Germinal center (tissue), 1 donor: ENCODE measurements around the gene CYP24A1.

Source experiments
- DNase-seq: peaks from one replicate; pipeline ENCODE4 v3.0.0; 2012; ENCODE audit warnings: mixed read lengths, low spot score

The CYP24A1 gene

DNA sequence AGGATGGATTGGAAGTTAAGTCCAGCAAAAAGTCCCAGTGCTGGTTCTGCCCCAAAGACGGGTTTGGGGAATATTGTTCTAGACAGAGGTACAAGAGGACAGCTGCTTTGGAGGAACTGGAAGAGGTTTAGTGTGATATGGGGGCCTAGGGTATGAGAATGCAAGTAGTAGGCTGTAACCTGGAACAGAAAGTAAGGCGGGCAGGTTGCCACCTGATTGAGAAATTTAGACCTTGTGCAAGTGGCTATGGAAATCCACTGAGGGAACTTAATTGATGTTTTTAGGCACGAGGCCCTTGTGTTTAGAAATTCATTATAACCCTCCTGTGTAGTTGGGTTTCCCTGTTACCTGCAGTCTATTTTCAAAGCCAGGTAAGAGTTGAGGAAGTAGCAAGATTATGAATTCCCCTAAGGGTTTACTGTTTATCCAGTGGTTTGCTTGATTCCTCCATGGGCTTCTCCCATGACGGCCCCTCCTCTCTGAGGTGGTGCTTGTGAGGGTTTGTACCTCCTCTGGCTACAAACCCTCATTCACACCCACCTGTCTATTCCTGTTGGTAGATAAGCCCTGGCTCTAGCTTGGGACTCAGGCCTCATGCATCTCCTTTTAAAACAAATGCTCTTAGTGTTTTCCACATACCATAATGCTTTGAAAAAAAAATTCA is 61.4 kb downstream of the CYP24A1 start:
- no peak for DNase-seq

DNA sequence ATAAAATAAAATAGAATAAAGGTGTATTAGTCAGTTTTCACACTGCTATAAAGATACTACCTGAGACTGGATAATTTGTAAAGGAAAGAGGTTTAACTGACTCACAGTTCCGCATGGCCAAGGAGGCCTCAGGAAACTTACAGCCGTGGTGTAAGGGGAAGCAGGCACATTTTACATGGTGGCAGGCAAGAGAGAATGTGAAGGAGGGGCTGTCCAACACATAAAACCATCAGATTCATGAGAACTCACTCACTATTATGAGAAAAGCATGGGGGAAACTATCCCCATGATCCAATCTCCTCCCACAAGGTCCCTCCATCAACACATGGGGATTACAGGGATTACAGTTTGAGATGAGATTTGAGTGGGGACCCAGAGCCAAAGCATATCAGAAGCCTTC is 62.3 kb downstream of the CYP24A1 start:
- DNase-seq = no peak

DNA sequence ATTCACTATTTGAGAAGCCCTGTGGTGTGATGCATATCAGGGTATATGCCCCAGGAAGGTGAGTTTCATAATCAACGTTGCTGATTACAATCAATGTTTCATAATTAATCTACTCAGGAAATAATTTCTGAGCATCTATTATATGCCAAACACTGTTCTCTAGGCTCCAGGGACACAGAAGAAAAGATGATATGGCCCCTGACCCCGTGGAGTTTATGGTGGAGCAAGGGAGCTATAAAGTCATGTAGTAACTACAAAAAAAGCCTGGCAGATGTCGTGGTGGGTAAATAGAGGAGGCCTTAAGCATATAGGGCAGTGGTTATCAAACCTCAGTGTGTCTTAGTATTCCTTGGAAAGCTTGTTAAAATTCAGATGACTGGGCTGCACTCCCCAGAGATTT is 63.3 kb downstream of the CYP24A1 start:
- no peak for DNase-seq

DNA sequence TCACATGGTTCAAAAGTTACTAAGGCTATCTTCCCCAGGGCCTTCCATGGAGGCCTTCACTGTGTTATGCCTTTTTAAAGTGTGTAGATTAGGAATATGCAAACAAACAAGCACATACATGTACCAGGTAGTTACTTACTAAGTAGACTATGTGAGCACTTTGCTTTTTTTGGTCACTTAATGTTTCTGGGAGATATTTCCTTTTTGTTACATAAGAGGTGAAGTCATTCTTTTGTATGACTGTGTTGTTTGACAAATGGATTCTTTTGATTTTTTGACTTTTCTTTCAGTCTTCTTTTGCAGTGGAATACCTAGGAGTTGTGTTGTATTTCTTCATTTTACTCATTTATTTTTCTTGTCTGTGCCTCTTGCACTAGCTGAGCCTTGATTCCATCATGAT is 63.7 kb downstream of the CYP24A1 start:
- no peak for DNase-seq

DNA sequence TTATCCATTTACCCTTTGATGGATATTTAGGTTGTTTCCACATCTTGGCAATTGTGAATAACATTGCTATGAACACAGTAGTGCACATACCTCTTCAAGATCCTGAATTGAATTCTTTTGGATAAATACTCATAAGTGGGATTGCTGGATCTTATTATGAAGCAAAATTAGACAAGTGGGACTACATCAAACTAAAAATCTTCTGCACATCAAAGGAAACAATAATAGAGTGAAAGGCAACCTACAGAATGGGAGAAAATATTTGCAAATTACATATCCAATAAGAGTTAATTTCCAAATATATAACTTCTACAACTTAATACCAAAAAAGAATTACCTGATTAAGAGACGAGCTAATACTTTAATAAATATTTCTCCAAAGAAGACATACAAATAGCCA is 65.0 kb downstream of the CYP24A1 start:
- no peak for DNase-seq

DNA sequence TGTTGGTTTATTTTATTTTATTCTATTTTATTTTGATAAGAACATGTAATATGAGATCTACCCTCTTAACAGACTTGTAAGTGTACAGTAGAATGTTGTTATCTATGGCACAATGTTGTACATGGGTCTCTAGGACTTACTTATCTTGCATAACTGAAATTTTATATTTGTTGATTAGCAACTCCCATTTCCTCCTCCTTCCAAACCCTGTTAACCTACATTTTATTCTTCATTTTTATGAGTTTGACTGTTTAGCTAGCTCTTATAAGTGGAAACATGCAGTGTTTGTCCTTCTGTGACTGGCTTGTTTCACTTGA is 65.5 kb downstream of the CYP24A1 start:
- DNase-seq = no peak

DNA sequence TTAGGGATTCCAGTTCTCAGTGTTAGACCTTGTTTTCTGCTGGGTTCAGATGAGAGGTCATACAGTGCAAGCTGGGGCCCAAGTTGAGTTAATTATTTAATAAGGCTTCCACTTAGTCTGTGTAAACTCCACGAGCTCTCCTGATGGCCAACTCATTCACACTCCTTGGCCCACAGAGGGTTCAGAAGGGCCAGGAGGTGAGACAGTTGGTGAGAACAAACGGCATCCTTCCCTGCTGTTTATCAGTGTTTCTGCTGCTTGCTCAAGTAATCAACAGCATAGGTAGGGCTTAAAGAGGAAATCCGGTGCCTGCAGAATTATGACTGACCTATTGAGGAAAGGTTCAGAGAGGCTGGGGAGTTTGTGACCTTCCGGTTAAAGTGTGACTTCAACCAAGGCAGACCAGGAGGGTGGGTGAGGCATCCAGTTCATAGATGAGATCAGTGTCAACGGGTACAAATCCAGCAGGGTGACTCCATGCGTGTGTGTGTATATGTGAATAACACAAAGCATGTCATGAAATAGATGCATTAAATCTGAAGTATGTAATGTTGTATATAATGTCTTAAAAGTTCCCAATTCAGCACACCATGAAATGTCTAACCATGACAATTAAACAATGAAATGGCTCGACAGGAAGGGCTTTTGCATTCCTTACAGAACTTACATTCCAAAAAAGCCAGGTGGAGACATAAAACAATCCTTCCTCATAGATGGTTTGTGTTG is 66.0 kb downstream of the CYP24A1 start:
- DNase-seq = no peak

DNA sequence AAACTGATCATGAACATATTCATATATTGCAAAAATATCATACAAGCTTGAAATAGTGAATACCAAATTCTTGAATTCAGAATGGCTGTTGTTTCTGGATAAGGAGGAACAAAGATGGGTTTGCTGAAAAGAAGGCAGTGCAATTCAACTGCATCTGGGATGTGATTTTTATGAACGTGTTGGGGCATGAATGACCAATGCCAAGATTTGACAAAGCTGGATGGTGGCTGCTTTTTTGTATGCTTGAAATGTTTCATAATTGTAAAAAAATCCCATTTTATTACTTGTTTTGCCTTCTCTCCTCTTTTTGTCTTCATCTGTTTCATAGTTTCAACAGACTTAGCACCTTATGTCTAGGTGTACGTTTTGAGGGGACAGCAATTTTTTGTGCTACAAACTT is 66.6 kb downstream of the CYP24A1 start:
- no peak for DNase-seq

DNA sequence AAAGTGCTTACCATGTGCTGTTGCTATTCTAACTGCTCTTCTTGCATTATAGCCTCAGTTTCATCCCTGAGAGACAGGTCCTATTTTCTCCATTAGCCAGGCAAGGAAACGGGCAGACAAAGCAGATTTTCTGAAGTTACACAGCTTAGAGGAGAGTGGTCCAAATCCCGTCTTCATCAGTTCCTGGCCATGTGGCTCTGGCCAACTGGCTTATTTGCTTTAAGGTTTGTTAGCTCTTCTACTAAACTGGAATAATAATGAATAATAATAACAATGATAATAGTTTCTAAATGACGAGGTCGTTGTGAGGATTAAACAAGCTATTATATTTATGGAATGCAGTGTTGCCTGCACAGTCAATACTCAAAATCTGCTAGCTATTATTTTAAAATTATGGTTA is 67.6 kb downstream of the CYP24A1 start:
- no peak for DNase-seq

DNA sequence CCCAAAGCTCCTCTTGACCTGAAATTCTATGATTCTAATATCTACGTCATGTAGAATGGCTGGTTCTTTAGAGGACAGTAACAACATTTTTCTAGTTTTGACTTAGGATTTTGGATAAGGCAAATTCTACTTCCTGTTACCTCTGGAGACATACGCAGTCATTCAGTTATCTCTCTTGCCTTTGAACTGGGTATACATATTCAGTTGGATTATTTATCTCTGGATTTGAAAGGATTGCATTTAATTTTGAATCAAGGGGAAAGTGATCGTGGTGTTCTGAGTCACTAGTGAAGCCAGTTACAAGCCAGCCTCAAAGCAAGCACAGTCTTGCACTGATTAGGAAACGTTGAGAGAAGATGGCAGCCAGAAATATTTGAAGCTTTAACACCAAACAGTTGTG is 68.1 kb downstream of the CYP24A1 start:
- DNase-seq = no peak

DNA sequence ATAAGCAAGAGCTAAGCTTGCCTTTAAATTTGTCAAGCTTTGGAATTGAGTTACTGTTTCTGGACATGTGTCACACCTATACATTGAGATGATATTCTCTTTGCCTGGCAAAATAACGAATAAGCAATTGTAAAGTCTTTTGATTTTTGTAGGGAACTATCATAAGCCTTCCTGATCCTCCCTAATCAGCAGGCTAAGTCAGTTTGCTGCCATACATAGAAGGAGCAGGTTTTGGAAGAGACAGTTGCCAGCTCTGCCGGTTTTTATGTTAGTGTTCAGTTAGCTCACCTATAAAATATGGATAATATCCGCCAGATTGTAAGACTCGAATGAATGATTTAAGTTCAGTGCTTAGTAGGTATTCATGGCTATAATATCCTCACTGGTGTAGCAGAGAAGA is 69.0 kb downstream of the CYP24A1 start:
- DNase-seq = no peak

DNA sequence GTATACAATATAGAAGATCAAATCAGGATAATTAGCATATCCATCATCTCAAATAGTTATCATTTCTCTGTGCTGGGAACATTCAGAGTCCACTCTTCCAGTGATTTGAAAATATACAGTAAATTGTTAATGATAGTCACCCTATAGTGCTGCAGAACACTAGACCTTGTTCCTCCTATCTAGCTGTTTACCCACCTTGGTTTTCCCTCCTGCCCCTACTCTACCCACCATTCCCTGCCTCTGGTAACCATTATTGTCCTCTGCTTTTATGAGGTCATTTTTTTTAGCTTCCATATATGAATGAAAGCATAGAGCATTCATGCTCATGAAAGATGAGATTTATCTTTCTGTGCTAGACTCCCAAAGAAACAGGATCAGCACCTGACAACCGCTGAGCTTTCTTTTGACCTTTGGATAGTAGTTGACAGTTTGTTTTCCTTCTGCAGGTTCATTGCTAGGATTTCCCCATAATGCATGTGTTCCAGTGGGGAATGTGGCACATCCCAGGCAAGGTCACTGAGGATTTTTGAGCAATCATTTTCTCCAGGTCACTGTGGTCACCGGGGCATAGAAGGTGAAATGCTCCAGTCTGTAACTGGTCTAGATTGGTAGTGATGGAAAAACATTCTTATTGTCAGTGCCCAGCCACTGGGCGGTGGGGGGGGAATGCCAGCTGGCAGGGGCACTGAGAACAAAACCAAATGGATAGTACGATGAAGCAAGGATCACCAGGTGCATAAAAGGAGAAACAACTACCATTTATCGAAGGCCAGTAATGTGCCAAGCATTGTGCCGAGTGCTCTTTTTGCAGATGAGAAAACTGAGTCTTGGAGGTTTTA is 69.8 kb downstream of the CYP24A1 start:
- no peak for DNase-seq
